Stimulated activated CD8-positive, alpha-beta memory T cell treated with anti-CD3 and anti-CD28 coated beads, Interleukin-12 subunit alpha, Interleukin-12 subunit beta, amount 100 ng/mL, for 4 hours (primary cell): ENCODE results near the gene OGFOD2.
"Not testable (repeated sequence)": the region's sequence is repeated elsewhere in the genome, so short reads cannot be mapped to it uniquely, and the experiment has no call there.

Experiments
- DNase-seq: peaks from one replicate; pipeline ENCODE4 v3.0.0-alpha.2; 2020; ENCODE audit warnings: low read depth

Gene OGFOD2

DNA sequence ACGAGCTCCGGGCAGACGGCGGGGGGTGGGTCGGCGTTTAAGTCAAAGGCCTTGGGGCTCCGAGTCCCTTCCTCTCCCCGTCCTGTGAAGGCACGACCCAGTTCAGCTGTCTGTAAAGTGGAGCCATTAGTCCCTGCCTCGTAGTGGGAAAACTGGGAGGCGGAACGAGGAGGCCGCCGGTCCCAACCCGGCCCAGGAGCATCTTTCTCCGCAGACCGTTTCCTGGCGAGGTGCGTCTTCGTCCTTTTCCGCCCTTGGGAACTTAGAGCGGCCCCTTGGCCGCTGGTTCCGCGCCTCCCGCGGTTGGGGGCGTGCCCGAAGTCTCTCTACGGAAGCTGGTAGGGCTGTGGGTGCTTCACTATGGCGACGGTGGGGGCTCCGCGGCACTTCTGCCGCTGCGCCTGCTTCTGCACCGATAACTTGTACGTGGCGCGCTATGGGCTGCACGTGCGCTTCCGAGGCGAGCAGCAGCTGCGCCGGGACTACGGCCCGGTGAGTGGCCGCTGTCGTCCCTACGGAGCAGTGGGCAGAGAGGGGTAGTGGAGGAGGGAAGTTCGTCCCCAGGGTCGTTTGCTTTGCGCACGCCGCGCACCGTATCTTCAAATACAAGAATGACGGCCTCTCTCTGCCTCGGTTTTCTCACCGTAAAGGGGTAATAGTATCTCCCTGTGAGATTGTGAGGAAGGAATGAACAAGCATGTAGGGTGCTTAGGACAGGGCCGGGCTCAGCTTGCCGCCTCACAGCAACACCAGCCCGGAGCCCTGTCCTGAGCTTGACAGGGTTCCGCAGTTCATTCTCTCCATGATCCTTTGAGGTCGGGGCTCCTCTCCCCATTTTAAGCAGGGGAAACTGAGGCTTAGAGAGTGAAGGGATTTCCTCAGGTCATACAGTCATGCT, at the start of gene OGFOD2:
Gene OGFOD2 (plus strand): TSS at position 353 of the 898 bp plus-strand sequence. CDS start 8 bp downstream, at position 361.
- DNase-seq: peak; percentile 88

DNA sequence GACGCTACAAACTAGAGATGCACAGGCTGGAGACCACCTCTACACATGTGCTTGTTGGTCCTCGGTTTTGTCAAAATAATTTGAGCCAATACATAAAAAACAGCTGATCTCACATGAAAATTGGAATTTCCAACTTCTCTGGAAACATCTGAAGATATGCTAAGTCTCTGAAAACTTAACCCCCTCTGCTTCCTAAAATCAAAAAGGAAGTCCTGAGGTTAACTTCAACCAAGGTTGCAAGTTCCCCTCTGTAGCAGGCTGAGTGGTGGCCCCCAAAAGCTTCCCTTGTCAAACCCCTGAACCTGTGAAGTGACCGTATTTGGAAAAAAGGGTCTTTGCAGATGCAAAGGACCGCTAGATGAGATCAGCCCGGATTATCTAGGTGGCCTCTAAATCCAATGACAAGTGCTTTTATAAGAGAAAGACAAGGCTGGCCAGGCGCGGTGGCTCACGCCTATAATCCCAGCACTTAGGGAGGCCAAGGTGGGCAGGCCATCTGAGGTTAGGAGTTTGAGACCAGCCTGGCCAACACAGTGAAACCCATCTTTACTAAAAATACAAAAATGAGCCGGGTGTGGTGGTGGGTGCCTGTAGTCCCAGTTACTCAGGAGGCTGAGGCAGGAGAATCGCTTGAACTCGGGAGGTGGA, 47.2 kb upstream of the OGFOD2 start:
- DNase-seq: no peak

DNA sequence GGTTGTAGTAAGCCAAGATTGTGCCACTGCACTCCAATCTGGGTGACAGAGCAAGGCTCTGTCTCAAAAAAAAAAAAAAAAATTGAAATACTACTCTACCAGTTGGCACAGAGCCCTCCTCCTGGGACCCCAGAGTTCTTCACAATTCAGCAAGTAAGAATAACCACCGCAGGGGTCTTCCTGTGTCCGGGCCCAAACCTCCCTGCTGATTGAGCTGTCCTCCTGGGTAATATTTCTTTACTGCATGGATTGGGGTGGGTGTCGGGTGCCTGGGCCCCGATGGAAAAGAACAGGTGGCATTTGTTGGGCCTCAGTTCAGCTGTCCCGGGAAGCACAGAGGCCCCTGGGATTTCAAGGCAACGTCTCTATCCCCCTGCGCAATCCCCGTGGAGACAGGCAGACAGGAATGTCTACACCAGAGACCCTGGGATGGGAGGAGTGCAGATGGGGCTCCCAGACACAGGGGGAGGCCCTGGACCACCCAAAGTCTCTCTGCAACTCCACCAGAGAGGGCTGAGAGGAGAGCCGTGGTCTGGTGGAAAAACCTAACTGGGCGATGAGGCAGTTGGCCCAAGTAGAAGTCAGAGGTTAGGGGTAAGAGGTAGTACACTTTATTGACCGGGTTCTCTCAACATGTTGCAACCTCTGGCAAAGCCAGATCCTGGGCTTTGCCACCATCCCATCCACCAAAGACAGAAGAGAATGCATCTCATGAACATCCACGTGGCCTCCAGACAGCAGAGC, 46.5 kb upstream of the OGFOD2 start:
- no peak for DNase-seq

DNA sequence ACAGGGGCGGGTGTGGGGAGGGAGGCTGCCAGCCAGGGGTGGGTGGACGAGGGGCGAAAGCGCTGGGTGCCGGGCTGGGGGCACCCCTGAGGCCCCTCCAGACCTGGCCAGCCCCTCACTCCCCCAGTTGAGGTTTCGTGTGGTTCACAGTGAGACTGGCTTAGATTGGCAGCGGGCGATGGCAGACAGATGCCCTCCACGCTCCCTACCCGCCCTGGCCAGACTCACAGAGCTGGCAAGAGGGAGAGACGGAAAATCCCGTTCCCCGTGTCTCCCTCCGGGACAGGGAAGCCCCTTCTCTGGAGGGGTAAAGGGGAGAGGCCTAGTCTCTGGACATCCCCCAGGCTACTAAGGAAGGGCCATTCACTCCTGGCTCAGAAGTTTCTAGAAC, 45.9 kb upstream of the OGFOD2 start:
- DNase-seq: no peak

DNA sequence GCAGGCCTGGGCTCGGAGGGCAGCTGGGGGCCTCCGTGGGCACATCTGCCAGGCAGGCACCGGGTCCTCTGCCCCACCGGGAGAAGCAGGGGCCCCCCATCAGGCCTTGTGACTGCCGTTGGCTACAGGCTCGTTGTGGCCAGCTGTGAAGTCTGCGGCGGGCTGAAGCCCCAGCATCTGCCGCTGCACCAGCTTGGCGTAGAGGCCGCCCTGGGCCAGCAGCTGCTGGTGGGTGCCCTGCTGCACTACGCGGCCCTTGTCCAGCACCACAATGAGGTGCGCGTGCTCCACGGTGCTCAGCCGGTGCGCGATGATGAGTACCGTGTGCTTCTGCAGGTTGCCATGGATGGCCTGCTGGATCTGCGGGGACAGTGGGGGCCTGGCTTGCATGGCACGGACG, 45.2 kb upstream of the OGFOD2 start:
- DNase-seq: no peak

DNA sequence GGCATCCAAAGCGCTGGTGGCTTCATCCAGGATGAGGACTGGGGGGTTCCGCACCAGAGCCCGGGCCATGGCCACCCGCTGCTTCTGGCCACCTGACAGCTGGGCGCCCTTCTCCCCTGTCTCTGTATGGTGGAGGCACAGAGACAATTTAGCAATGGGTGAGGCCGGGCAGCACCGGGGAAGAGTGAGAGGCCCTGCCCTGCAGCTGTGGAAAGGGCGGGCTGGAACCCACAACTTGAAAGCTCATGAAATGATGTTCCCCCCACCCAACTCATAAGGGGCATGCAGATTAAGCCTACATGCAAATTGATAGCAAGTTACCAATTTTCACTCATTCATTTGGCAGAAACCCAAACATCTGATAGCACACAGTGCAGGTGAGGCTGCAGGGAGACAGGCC, 42.8 kb upstream of the OGFOD2 start:
- DNase-seq: no peak

DNA sequence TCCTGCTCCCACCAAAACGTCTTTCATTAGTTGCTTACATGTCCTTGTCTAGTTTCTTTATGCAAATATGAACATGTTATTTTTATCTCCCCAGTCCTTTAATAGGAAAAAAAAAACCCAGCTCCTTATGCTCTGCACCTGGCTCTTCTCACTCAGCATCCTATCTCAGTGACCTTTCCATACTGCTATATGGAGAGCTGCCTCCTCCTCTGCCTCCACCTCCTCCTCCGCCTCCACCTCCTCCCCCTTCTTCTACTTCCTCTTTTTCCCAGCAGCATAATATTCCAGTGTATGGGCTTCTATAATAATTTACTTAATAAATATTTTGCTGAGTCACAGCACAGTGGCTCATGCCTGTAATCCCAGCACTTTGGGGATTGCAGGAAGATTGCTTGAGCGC, 40.3 kb upstream of the OGFOD2 start:
- DNase-seq: no peak

DNA sequence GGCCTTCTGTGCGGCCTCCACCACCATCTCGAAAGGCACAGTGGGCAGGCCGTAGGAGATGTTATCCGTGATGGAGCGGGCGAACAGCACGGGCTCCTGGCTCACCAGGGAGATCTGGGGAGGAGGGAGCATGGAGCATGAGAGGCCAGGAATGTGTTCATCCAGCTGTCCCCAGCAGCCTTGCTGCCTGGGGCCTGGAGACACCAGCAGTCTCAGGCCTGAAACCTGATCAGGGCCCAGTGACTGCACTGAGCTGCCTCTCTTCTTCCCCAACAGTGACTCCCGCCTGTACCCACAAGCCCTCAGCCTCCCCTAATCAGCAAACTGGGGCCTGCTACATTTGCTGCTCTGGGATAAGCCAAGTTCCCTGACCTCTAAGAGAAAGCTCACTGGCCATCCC, 39.7 kb upstream of the OGFOD2 start:
- no peak for DNase-seq

DNA sequence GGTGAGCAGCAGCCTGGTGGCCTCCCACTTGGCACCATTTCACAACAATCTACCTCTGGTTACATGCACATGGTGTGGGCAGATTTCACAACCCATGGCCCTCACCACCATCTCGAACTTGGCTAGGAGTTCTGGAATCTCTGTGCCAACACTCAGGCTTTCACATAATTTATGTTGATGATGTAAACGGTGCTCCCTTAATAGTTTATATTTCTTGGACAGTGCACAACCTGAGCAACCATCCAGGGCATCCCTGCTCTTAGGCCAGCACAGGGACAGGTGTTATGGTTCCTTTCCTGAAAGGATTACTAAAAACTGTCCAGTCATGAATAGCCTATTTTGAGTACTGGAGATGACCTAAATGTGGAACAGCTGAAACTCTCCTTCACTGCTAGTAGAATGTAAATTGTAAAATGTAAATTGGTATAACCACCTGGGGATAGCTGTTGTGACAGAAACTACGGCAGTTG, 37.4 kb upstream of the OGFOD2 start:
- DNase-seq: no peak

DNA sequence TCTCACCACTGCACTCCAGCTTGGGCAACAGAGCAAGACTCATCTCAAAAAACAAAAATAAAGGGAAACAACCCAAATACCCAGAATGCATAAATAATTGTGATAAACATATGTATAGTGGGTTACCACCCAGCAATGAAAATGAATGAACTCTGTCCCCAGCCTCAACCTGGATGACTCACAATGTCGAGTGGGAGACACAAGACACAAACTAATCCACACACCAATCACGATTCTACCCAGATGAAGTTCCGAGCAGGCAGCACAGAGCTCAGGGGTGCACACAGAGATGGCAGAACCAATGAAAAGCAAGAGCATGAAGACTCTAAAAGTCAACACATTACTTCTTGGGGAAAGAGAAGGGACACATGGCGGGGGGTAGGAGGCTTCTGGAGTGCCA, 35.9 kb upstream of the OGFOD2 start:
- no peak for DNase-seq

DNA sequence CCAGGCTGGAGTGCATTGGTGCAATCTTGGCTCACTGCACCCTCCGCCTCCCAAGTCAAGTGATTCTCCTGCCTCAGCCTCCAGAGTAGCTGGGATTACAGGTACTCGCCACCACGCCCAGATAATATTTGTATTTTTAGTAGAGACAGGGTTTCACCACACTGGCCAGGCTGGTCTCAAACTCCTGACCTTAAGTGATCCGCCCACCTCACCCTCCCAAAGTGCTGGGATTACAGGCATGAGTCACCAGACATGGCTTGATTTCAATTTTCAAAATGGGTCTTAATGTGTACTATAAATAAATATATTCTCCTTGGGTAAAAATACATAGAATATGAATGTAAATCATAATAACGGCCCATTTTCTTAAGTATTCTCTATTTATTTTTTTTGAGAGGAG, 33.7 kb upstream of the OGFOD2 start:
- not testable (repeated sequence) for DNase-seq

DNA sequence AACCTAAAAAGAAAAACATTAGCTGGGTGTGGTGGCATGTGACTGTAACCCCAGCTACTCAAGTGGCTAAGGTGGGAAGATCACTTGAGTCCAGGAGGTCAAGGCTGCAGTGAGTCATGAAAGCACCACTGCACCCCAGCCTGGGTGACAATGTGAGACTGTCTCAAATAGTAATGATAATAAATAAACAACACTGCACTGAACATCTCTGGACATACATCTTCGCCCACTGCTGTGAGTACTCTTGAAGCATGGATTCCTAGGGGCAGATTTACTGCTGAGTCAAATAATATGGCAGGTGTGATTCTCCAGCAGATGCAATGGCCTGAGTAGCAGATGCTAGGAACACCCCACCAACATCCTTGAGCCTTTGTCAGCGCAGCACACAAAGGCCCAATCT, 32.4 kb upstream of the OGFOD2 start:
- no peak for DNase-seq

DNA sequence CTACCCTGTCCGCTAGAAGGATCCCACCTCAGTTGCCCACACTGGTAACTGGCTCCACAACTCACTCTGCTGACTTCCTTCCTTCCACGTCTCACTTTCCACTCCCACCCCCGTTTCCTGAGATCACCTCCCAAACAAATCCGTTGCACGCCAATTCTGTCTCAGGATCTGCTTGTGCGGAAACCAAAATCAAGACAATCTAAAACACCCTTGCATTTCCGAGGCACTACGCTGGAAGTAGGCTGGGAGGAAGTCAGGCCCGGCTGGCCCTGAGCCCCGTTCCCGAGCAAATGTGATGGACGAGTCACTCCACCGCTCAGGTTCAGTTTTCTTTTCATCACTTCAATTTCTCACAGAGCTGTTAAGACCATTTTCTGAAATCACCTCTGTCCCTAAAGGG, 31.8 kb upstream of the OGFOD2 start:
- DNase-seq: no peak

DNA sequence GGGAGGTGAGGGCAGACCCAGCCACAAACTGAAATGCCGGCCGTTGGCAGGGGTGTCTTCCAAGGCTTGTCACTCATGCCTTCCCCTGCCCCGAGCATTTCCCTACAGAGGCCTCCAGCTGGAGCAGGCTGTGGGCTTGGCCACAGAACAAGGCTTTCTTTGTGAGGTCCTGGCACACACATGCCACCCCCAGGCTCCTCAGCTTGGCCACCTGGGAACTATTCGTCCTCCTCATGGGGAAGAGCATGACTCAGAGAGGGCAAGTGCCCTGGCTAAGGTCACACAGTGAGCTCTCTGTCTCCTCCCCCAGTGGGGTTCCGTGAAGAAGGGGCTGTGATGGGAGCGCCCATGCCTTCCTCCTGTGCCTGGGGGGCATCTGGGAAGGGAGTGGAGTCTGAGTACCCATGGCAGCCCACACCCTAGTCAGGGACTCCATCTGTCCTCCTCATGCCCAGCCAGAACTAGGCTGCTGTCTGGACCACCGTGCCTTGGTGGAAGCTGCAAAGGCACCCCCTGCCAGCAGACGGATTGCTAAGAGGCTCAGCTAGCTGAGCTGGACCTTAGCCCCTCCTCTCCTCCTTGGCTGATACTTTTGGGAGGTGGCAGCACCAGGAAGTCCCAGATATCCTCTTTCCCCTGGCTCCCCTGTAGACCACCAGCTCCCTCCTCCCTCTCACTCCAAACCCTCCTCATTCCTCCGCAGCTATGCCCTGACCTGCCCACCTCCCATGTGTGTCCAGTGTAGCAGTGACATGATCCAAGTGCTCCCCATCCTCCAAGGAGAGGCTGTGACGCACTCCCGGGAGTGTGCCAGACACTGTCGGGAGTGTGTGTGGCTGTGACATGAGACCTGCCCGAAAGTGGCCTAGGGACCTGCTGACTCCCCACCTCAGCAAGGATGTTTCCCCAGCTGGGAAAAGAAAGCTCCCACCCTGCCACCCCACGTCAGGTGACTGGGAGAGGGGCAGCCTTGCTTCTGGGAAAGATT, 30.1 kb upstream of the OGFOD2 start:
- DNase-seq: no peak

DNA sequence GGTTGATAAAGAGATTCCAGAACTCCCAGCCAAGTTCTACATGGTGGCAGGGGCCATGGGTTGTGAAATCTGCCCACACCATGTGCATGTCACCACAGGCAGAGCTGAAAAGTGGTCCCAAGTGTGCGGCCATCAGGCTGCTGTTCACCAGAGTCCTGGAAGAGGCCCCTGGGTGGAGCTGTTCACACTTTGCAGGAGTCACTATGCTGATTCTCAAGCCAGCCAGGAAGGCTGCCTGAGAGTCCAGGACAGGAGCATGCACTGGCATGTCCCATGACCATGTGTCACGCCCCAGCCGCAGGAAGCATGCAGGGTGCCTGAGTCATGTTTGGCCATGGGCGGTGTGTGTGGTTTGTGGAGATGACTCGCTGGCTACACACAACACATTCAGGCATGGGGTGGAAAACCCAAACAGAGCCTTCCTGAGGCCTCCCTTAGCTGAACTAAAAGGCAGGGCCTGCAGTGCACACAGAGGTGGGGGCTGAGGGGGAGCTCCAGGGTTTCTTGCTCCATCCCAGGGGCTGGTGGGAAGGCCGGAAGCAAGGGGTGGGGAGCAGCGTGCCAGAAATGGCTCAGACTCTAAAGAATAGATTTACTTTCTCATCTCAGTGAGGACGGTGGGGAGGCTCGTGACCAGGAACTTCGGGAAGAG, 28.2 kb upstream of the OGFOD2 start:
- peak; percentile 72 for DNase-seq

DNA sequence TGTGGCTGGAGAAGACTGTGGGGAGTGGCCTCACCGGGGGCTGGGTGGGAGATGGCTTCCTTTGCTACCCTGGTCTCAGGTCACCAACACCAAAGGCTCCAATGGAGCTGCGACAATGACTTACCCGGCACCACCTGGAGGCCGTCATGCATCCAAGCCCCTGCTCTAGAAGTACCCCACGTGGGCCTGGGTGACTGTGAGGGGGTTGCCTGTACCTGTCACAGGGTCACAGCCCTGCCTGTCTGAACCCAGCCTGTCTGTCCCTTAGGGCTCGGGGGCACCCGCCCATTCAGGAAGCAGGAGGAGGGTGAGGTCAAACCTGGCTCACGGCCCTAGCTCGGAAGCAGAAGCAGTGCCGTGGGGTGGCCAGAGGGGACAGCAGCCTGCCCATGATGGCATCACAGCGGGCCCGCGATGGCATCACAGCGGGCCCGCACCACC, 27.7 kb upstream of the OGFOD2 start:
- DNase-seq: no peak

DNA sequence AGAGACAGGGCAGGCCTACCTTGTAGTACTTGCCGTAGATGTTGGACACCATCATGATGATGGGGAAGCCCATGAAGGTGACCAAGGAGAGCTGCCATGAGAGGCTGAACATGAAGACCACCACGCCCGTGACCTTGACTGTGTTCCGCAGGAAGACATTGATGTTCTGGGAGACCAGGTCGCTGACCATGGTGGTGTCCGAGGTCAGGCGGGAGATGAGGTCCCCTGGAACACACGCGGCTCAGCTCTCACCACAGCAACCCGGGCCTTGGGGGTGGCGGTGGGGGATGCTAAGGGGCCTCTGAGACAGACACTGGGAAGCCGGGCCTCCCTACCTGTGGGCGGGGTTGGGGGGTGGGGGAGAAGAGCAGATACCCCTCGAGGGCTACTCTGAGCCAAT, 26.4 kb upstream of the OGFOD2 start:
- no peak for DNase-seq

DNA sequence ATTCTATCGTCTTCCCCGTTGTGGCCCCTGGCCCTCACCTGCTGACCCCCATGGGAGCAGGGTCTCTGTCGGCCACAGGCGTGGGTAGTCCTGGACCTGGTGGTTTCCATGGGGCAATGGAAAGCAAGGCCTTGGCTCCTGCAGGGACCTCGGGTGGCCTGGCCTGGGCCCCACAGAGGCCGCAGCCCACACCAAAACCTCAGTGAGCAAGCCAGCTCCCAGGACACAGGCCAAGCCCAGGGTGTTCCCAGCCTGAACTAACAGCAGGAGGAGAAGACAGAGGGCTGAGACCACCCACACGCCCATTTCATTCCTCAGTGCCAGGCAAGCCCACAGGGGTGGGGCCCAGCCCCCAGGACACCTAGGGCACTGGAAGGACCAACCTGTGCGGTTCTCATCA, 25.6 kb upstream of the OGFOD2 start:
- DNase-seq: no peak

DNA sequence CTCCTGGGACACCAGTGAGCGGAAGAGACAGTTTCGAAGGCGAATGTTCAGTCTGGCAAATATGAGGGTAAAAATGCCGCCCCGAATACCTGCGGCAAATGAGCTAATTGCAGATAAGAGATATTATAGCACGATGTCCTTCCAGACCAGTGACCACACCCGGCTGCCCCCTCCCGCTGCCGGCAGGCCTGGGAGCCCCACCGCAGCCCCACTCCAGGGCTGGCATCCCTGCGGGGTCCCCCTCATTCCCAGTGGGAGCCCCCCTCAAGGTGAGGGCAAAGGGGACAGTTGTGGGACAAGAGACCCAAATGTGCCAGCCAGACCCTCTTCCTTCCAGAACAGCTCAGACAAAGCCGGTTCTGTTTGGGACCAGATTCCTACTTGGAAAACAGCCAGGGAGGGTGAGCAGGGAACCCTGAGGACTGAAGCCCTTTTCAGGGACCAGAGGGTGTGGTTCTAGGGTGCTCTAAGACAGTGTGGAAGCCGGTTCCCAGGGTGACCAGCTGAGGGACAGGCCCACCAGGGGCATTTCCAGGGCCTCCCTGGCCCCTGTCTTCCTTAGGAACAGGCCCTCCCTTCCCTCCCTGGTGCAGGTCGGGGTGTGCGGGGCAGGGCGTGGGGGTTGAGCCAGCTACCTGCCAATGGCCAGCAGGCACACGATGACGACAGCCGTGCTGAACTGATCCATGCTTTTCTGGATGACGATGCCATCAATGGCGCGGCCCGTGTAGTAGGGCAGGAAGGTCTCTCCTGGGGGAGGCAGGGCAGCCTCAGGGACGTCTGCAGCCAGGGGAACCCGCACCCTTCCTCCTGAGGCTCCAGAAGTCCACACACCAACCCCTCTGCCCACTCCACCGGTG, 25.0 kb upstream of the OGFOD2 start:
- no peak for DNase-seq

DNA sequence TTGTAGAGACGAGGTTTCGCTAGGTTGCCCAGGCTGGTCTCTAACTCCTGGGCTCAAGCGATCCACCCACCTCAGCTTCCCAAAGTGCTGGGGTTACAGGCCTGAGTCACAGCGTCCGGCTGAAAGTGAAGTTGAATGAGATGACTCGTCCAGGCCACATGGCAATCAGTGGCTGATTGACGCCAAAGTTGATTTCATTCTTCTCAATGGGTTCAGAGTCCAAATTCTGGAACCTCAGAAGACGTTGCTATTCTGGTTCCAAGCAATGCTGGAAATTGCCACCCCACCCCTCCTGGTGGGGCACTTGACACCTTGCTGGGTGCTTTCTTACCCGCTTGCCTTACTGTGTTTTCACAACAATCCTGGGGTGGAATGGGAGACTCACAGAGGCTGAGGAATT, 23.6 kb upstream of the OGFOD2 start:
- no peak for DNase-seq
